LNCaP clone FGC (cell line): ENCODE measurements around the gene DGKK.

ENCODE experiments used
- DNase-seq: peaks from one replicate; pipeline ENCODE4 v3.0.0-alpha.2; 2011; ENCODE audit warnings: low read depth
- H3K4me3 ChIP-seq: 2 replicates; pipeline ENCODE4 v1.5.1; 2011; ENCODE audit warnings: mild to moderate bottlenecking, low read depth, low read length, control low read depth
- CTCF ChIP-seq: IDR thresholded peaks from 2 replicates; pipeline ENCODE4 v1.5.1; 2012; ENCODE audit warnings: mild to moderate bottlenecking; ENCODE audit not compliant: control insufficient read depth, insufficient read depth; ENCODE audit errors: extremely low read depth

DGKK gene

GRCh38 chrX:50432829-50433289 lies 37.8 kb downstream of the DGKK start:
- no peak for TF ChIP-seq CTCF
- DNase-seq = no peak
- H3K4me3 ChIP-seq = no peak overlapping the region

GRCh38 chrX:50431623-50432022 lies 39.0 kb downstream of the DGKK start:
- no peak for DNase-seq
- no peak for TF ChIP-seq CTCF
- H3K4me3 ChIP-seq = no peak overlapping the region

GRCh38 chrX:50430917-50431575 lies 39.6 kb downstream of the DGKK start:
- DNase-seq = no peak
- no peak for TF ChIP-seq CTCF
- H3K4me3 ChIP-seq = no peak overlapping the region

- no peak for DNase-seq
- H3K4me3 ChIP-seq = no peak overlapping the region
- no peak for TF ChIP-seq CTCF
Observed at GRCh38 chrX:50428174-50428573, 42.5 kb downstream of the DGKK start.

- no peak overlapping the region for H3K4me3 ChIP-seq
- no peak for DNase-seq
- TF ChIP-seq CTCF = no peak
Observed at GRCh38 chrX:50407976-50408375, 62.6 kb downstream of the DGKK start.

GRCh38 chrX:50403903-50404302 lies 66.7 kb downstream of the DGKK start:
- no peak overlapping the region for H3K4me3 ChIP-seq
- DNase-seq = no peak
- TF ChIP-seq CTCF = no peak

- no peak overlapping the region for H3K4me3 ChIP-seq
- TF ChIP-seq CTCF = no peak
- DNase-seq = no peak
Observed at GRCh38 chrX:50402886-50403285, 67.7 kb downstream of the DGKK start.
